Tibial artery (tissue), 4 donors: ENCODE results near the gene RNF150.

ENCODE experiments used
- DNase-seq, 2 donors: peaks; one replicate each; pipeline ENCODE4 v3.0.0-alpha.2; 2019
- H3K27ac ChIP-seq, 2 donors: fragments of 200-600 bp; sonication (generic) in 1 of 2; 1 replicate in 1 of 2; 2 replicates in 1 of 2; pipeline ENCODE4 v1.5.1; 2018 to 2019; ENCODE audit warnings: mild to moderate bottlenecking in 1 of 2
- H3K27me3 ChIP-seq, 2 donors: fragments of 200-600 bp; sonication (generic) in 1 of 2; one replicate each; pipeline versions ENCODE4 v1.5.1 to v1.6.0; 2016 to 2019
- H3K36me3 ChIP-seq, 3 donors: fragments of 200-600 bp; sonication (generic) in 2 of 3; one replicate each; pipeline ENCODE4 v1.5.1; 2016 to 2019; ENCODE audit warnings: mild to moderate bottlenecking in 2 of 3
- H3K4me1 ChIP-seq, 4 donors: fragments of 200-600 bp; sonication (generic) in 2 of 4; 1 replicate in 3 of 4; 2 replicates in 1 of 4; pipeline ENCODE4 v1.5.1; 2016 to 2019
- H3K4me3 ChIP-seq, 2 donors: fragments of 200-600 bp; sonication (generic) in 1 of 2; 1 replicate in 1 of 2; 2 replicates in 1 of 2; pipeline ENCODE4 v1.5.1; 2018 to 2019; ENCODE audit warnings: mild to moderate bottlenecking in 2 of 2
- H3K9me3 ChIP-seq, 3 donors: fragments of 200-600 bp; sonication (generic) in 1 of 3; one replicate each; pipeline ENCODE4 v1.5.1; 2016 to 2019
- CTCF ChIP-seq, 2 experiments: fragments of 200-600 bp in 1 of 2; fragments of 450-650 bp in 1 of 2; IDR thresholded peaks; one replicate each; pipeline ENCODE4 v1.5.1; 2017 to 2019; ENCODE audit warnings: antibody characterized with exemption in 2 of 2, mild to moderate bottlenecking in 1 of 2, moderate library complexity in 1 of 2
- intact Hi-C: fragments of 100-400 bp; cut with DNase I; formaldehyde crosslinking; loops from one replicate; pipeline ENCODE4 v1.15.0; 2023; ENCODE audit warnings: low total_unique reads

The RNF150 gene

GRCh38 chr4:141006242-141006802, 126.9 kb downstream of the RNF150 start:
- H3K36me3 ChIP-seq: no peaks in the 10 kb centered on the region
- TF ChIP-seq CTCF (IDR thresholded peaks at IDR 0.05): no peak

GRCh38 chr4:141004823-141005222, 128.4 kb downstream of the RNF150 start:
- Histone ChIP-seq H3K27me3 (no peaks in the 10 kb centered on the region), H3K27ac (no peak overlapping the region), H3K4me3 (no peak overlapping the region), H3K36me3 (no peaks in the 10 kb centered on the region), H3K4me1 (peaks cover 0 to 40% (median 6%) of the 10 kb centered on the region in 4 donors), H3K9me3 (no peaks in the 10 kb centered on the region)
- intact Hi-C loops: loop anchor here (5.0 kb wide), 1 partner anchor 127 kb away; the partner anchor contains the start of gene RNF150
- no peak for DNase-seq
- TF ChIP-seq CTCF (IDR thresholded peaks at IDR 0.05): no peak

More at GRCh38 chr4:141006242-141006802, 126.9 kb downstream of the RNF150 start:
- Histone ChIP-seq H3K9me3 (no peaks in the 10 kb centered on the region), H3K4me3 (no peak overlapping the region), H3K4me1 (peaks cover 0 to 34% (median 6%) of the 10 kb centered on the region in 4 donors), H3K27me3 (no peaks in the 10 kb centered on the region), H3K27ac (no peak overlapping the region)
- intact Hi-C loops: no loop called here
- no peak for DNase-seq

- Histone ChIP-seq H3K36me3 (no peaks in the 10 kb centered on the region), H3K4me1 (peaks cover 0 to 54% (median 14%) of the 10 kb centered on the region in 4 donors), H3K9me3 (no peaks in the 10 kb centered on the region), H3K27me3 (no peaks in the 10 kb centered on the region), H3K4me3 (no peak overlapping the region), H3K27ac (peak overlapping the region; percentile 54 to 58)
- TF ChIP-seq CTCF (IDR thresholded peaks at IDR 0.05): no peak
- intact Hi-C loops: loop anchor here (5.0 kb wide), 1 partner anchor 129 kb away; the partner anchor contains the start of gene RNF150
- no peak for DNase-seq
These were observed 130.1 kb downstream of the RNF150 start for GRCh38 chr4:141003193-141003592.

- DNase-seq: no peak
- intact Hi-C loops: loop anchor here (5.0 kb wide), 1 partner anchor 130 kb away; the partner anchor contains the start of gene RNF150
- peak overlapping the region; percentile 54 to 58 for H3K27ac ChIP-seq
These were observed 130.9 kb downstream of the RNF150 start for GRCh38 chr4:141002323-141002805.

GRCh38 chr4:140996766-140997165, 136.5 kb downstream of the RNF150 start:
- Histone ChIP-seq H3K4me1 (peaks cover 0 to 78% (median 24%) of the 10 kb centered on the region in 4 donors), H3K27ac (peak overlapping the region; percentile 15 to 64), H3K36me3 (no peaks in the 10 kb centered on the region)

More at GRCh38 chr4:141002323-141002805, 130.9 kb downstream of the RNF150 start:
- Histone ChIP-seq H3K4me3 (no peak overlapping the region), H3K27me3 (no peaks in the 10 kb centered on the region), H3K4me1 (peaks cover 0 to 61% (median 14%) of the 10 kb centered on the region in 4 donors), H3K36me3 (no peaks in the 10 kb centered on the region), H3K9me3 (no peaks in the 10 kb centered on the region)
- no peak for TF ChIP-seq CTCF (IDR thresholded peaks at IDR 0.05)

More at GRCh38 chr4:140996766-140997165, 136.5 kb downstream of the RNF150 start:
- Histone ChIP-seq H3K27me3 (no peaks in the 10 kb centered on the region), H3K4me3 (no peak overlapping the region), H3K9me3 (no peaks in the 10 kb centered on the region)
- no peak for DNase-seq
- intact Hi-C loops: no loop called here
- TF ChIP-seq CTCF (IDR thresholded peaks at IDR 0.05): no peak
